ENCODE measurements around the gene CDH13.

GRCh38 chr16:82609140-82609539 is 17.6 kb upstream of the CDH13 start:
- TF ChIP-seq GATA2 (IDR thresholded peaks at IDR 0.05; ENCODE audit: low read depth, low read length), result no peak
- TF ChIP-seq GATA3 (IDR thresholded peaks at IDR 0.05; ENCODE audit: low read depth, low read length), result no peak

All from SH-SY5Y (cell line).